ENCODE data around the gene ASPN. TPM values are rescaled to one million over a fixed set of nuclear protein-coding genes. Genes with fewer than 3 reads are reported as not detected.

Gene ASPN
- polyA plus RNA-seq, 1 donor, result 282 TPM

GRCh38 chr9:92476962-92477361 is 5.3 kb downstream of the ASPN start:
- DNase-seq (ENCODE audit: low read depth), result no peak

GRCh38 chr9:92474587-92474986 is 7.7 kb downstream of the ASPN start:
- no peak for DNase-seq (ENCODE audit: low read depth)

GRCh38 chr9:92468206-92468605 is 14.1 kb downstream of the ASPN start:
- no peak for DNase-seq (ENCODE audit: low read depth)

- DNase-seq (ENCODE audit: low read depth), result no peak
Measured at GRCh38 chr9:92467511-92467910, 14.8 kb downstream of the ASPN start.

- DNase-seq (ENCODE audit: low read depth), result no peak
Measured at GRCh38 chr9:92467041-92467440, 15.3 kb downstream of the ASPN start.

- DNase-seq (ENCODE audit: low read depth), result no peak
Measured at GRCh38 chr9:92463984-92464383, 18.3 kb downstream of the ASPN start.

- no peak for DNase-seq (ENCODE audit: low read depth)
Measured at GRCh38 chr9:92463387-92463786, 18.9 kb downstream of the ASPN start.

GRCh38 chr9:92457576-92457975 is 24.7 kb downstream of the ASPN start:
- no peak for DNase-seq (ENCODE audit: low read depth)

- DNase-seq (ENCODE audit: low read depth), result no peak
Measured at GRCh38 chr9:92455217-92455616, 27.1 kb downstream of the ASPN start.

- no peak for DNase-seq (ENCODE audit: low read depth)
Measured at GRCh38 chr9:92446536-92446935, 35.8 kb downstream of the ASPN start.

GRCh38 chr9:92444841-92445240 is 37.5 kb downstream of the ASPN start:
- no peak for DNase-seq (ENCODE audit: low read depth)

GRCh38 chr9:92440751-92441046 is 41.6 kb downstream of the ASPN start:
- no peak for DNase-seq (ENCODE audit: low read depth)

- DNase-seq (ENCODE audit: low read depth), result no peak
Measured at GRCh38 chr9:92439921-92440750, 42.2 kb downstream of the ASPN start.

- no peak for DNase-seq (ENCODE audit: low read depth)
Measured at GRCh38 chr9:92438900-92439526, 43.3 kb downstream of the ASPN start.

GRCh38 chr9:92435263-92435662 is 47.0 kb downstream of the ASPN start:
- no peak for DNase-seq (ENCODE audit: low read depth)

GRCh38 chr9:92432972-92433548 is 49.2 kb downstream of the ASPN start:
- DNase-seq (ENCODE audit: low read depth), result no peak

- DNase-seq (ENCODE audit: low read depth), result no peak
Measured at GRCh38 chr9:92432350-92432749, 50.0 kb downstream of the ASPN start.

GRCh38 chr9:92429836-92430235 is 52.5 kb downstream of the ASPN start:
- no peak for DNase-seq (ENCODE audit: low read depth)

GRCh38 chr9:92426501-92427145 is 55.7 kb downstream of the ASPN start:
- no peak for DNase-seq (ENCODE audit: low read depth)

GRCh38 chr9:92425474-92425873 is 56.8 kb downstream of the ASPN start:
- DNase-seq (ENCODE audit: low read depth), result no peak

- DNase-seq (ENCODE audit: low read depth), result no peak
Measured at GRCh38 chr9:92424340-92424739, 58.0 kb downstream of the ASPN start, which contains the start of gene OMD. Gene OMD (minus strand): TSS chr9:92424471. CDS start chr9:92417558, 6,913 bp downstream.

- DNase-seq (ENCODE audit: low read depth), result no peak
Measured at GRCh38 chr9:92423612-92424011, 58.7 kb downstream of the ASPN start.
